RWPE1 (cell line): Measurements from ENCODE around the gene RNF19B.
A peak's percentile ranks its signal among the peaks of the same experiment; 100 is the strongest.

ENCODE experiments used
- CTCF ChIA-PET: fragments of 350-600 bp; sonication (Branson Sonifier 250); formaldehyde crosslinking; extraction: SDS; loops from one replicate; lab custom pipeline; 2021; lab: Yijun Ruan, JAX
- POLR2A ChIA-PET: fragments of 400-600 bp; formaldehyde crosslinking; extraction: SDS; loops from one replicate; lab custom pipeline; 2020; ENCODE audit warnings: antibody characterized with exemption; ENCODE audit not compliant: low non-redundant PET; lab: Yijun Ruan, JAX
- DNase-seq: peaks from one replicate; pipeline ENCODE4 v3.0.0; 2012; ENCODE audit warnings: low spot score
- H3K27ac ChIP-seq: fragments of 450-650 bp; 2 replicates; pipeline ENCODE4 v1.5.1; 2017
- TF ChIP-seq, protein P1 (sequence below): fragments of 450-650 bp; conservative IDR thresholded peaks from 2 replicates; pipeline ENCODE4 v1.5.1; 2017; ENCODE audit warnings: low read depth, mild to moderate bottlenecking

The RNF19B gene

DNA sequence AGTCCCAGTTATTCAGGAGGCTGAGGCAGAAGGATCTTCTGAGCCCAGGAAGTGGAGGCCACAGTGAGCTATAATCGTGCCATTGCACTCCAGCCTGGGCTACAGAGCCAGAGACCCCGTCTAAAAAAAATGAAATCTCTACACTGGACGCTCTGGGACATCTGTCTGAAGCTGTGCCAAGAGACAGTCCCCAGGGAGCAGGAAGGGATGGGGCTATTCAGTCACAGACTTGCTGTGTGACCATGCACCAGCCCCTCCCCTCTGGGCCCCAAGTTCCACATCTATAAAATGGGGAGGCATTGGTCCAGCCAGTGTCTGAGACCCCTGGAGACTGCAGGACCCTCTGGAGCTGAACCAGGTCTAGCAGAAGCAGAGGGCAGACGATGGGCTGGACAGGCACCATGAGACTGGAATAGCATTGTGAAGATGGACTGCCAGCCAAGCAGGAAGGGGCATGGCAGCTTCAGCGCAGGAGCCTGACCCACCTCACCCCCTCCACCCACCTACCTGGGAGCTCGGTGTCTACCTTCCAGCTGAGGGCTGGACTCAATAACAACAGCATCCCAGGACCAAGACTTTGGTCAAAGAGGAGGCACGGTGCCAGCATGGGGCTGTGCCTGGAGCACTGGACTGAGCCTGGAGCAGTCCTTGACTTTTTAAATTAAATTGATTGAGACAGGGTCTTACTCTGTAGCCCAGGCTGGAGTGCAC lies 64.9 kb downstream of the RNF19B start:
- ChIA-PET POLR2A (interaction anchor here (0.6 kb wide), 1 partner anchor 50 kb away, joined by 4 read pairs; no protein-coding TSS in a partner anchor), CTCF (interaction anchor here (1.0 kb wide), 1 partner anchor 156 kb away, joined by 3 read pairs; no protein-coding TSS in a partner anchor)
- H3K27ac ChIP-seq: peak overlapping the region; percentile 1; the same call in 1 of the 2 replicates
- no peak for DNase-seq
- TF ChIP-seq, protein P1, sequence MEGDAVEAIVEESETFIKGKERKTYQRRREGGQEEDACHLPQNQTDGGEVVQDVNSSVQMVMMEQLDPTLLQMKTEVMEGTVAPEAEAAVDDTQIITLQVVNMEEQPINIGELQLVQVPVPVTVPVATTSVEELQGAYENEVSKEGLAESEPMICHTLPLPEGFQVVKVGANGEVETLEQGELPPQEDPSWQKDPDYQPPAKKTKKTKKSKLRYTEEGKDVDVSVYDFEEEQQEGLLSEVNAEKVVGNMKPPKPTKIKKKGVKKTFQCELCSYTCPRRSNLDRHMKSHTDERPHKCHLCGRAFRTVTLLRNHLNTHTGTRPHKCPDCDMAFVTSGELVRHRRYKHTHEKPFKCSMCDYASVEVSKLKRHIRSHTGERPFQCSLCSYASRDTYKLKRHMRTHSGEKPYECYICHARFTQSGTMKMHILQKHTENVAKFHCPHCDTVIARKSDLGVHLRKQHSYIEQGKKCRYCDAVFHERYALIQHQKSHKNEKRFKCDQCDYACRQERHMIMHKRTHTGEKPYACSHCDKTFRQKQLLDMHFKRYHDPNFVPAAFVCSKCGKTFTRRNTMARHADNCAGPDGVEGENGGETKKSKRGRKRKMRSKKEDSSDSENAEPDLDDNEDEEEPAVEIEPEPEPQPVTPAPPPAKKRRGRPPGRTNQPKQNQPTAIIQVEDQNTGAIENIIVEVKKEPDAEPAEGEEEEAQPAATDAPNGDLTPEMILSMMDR: no peak

DNA sequence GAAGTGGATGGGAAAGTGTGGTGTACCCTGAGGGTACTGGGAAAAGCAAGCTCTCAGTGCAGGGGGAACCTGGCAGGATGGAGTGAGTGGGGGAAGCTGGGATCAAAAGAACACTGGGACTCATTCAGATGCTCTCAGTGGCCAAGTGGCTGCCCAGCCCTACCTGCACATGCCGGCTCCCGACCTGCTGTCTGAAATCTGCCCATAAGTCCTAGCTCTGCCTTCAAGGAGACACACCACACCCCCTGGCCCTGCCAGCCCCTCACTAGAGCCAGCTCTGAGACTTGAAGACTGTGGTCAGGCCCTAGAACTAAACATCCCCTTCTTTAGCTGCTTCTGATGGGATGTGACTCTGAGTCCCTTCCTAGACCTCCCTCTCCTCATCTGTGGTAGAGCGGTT lies 65.7 kb downstream of the RNF19B start:
- ChIA-PET CTCF (interaction anchor here (1.0 kb wide), 1 partner anchor 157 kb away, joined by 3 read pairs; no protein-coding TSS in a partner anchor), POLR2A (no interaction called here)
- no peak for DNase-seq
- TF ChIP-seq, protein P1: no peak
- peak overlapping the region; percentile 60; the same call in 1 of the 2 replicates for H3K27ac ChIP-seq

DNA sequence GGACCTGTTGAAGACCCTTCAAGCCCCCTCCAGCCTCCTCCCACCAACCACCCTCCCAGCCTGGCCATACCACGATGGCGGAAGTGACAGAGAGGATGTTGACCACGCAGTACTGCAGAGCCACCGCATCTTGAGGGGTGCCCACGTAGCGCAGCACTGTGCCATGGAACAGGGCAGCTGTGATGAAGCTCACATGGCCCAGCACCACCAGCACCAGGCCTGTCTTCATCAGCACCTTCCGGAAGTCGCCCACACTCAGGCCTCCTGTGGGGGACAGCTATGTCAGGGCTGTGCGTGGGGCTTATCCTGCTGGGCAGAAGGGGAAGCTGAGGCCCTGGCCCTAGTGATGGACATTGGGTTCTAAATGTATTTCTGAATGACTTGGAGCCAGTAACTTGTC lies 66.6 kb downstream of the RNF19B start:
- TF ChIP-seq, protein P1: no peak
- H3K27ac ChIP-seq: peak overlapping the region; percentile 60; the same call in 1 of the 2 replicates
- CTCF ChIA-PET: interaction anchor here (1.1 kb wide), 1 partner anchor 11 kb away, joined by 3 read pairs; no protein-coding TSS in a partner anchor
- no peak for DNase-seq
- POLR2A ChIA-PET: no interaction called here

DNA sequence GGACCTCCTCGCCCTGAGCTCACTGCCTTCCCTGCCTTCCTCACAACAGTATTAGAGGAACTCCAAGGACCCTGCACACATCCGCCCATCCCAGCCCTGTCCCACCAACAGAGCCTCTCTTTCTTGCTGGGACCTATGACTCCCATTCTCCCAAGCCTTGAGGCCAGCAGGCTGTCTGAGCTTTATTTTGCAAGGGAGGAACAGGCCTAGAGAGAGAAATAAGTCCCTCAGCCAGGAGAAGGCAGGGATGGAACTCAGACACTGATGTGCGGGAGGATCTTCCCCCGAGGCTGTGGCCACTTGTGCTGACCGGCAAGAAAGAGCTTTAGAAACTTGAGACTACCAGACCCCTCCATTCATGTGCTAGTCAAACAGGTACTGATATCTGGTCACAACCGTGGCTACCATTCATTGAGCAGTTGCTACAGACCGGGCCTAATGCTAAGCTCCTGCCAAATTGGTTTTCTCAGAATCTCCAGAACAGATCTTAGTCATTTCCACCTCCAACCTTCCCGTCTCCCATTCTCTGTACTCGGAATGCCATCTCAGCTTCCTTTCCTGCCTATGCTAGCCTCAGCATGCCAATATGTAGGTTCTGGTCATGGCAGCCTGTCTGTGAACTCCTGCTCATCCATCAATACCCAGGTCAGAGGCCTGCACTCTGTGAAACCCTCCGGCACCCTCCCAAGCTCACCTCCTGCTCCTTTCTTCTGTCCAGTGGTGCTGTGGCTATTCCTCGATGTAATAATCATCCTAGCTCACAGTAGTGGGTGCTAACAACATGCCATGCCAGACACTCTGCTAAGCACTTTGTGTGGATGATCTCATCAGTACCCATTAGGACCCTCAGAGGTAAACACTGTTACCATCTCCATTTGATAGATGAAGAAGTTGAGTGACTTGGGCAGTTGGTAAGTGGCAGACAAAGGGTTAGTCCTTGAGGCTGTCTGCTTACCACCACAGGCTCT lies 67.2 kb downstream of the RNF19B start:
- DNase-seq: no peak
- POLR2A ChIA-PET: no interaction called here

DNA sequence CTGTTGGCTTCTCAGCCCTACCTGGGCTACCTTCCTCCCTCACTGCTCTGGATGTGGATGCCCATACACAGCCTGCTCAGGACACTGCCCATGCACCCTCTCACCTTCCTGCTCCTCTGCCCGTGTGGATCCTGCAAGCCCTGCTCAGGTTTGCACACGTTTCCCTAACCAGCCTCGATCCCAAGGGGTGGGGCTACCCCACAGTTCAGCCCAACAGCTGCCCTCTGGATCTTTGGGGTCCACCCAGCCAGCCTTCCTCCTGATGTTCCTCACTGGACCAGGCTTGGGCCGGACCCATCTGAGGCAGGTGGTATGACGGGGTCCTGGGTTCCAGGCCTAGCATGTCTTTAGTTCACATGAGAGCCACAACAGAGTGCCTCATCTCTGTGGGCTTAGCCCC lies 68.2 kb downstream of the RNF19B start:
- H3K27ac ChIP-seq: peak overlapping the region; percentile 60; the same call in 1 of the 2 replicates
- CTCF ChIA-PET: no interaction called here
- POLR2A ChIA-PET: no interaction called here
- no peak for DNase-seq
- TF ChIP-seq, protein P1: no peak

More for the DNA sequence above, 67.2 kb downstream of the RNF19B start:
- TF ChIP-seq, protein P1: no peak
- CTCF ChIA-PET: interaction anchor here (0.5 to 1.1 kb wide), 3 partner anchors 10 to 137 kb away, joined by 3 to 4 read pairs (median 3); no protein-coding TSS in a partner anchor
- peak overlapping the region; percentile 60 for H3K27ac ChIP-seq
